ES-I3 (cell line): ENCODE data around the gene GLE1.

ENCODE experiments used
- H3K36me3 ChIP-seq: 2 replicates; pipeline ENCODE4 v1.6.1; 2013; ENCODE audit warnings: mild to moderate bottlenecking, low read length, control low read depth, moderate library complexity; ENCODE audit not compliant: insufficient read depth
- H3K4me1 ChIP-seq: 2 replicates; pipeline ENCODE4 v1.6.1; 2013; ENCODE audit warnings: mild to moderate bottlenecking, control low read depth, low read length; ENCODE audit not compliant: insufficient read depth
- H3K9ac ChIP-seq: 2 replicates; pipeline ENCODE4 v1.6.1; 2013; ENCODE audit warnings: low read depth, mild to moderate bottlenecking, low read length, moderate library complexity
- H3K9me3 ChIP-seq: 2 replicates; pipeline ENCODE4 v1.6.1; 2013; ENCODE audit warnings: mild to moderate bottlenecking, low read length, moderate library complexity; ENCODE audit not compliant: control insufficient read depth, insufficient read depth

The GLE1 gene

GRCh38 chr9:128552153-128552743 lies 47.7 kb downstream of the GLE1 start, which contains the start of gene SPTAN1:
Gene SPTAN1, plus strand, starts transcription at chr9:128552587. Its CDS starts 14,154 bp downstream, at chr9:128566741.
- no peaks in the 10 kb centered on the region for H3K36me3 ChIP-seq
- H3K9ac ChIP-seq: peak within 1 kb of the TSS; percentile 90
- H3K9me3 ChIP-seq: no peaks in the 10 kb centered on the region
- H3K4me1 ChIP-seq: peaks cover 35% of the 10 kb centered on the region

GRCh38 chr9:128552744-128553440 lies 48.4 kb downstream of the GLE1 start:
- peak overlapping the region; percentile 90 for H3K9ac ChIP-seq
- H3K4me1 ChIP-seq: peaks cover 35% of the 10 kb centered on the region
- no peaks in the 10 kb centered on the region for H3K36me3 ChIP-seq
- H3K9me3 ChIP-seq: no peaks in the 10 kb centered on the region

GRCh38 chr9:128553728-128554127 lies 49.2 kb downstream of the GLE1 start:
- H3K9me3 ChIP-seq: no peaks in the 10 kb centered on the region
- H3K36me3 ChIP-seq: no peaks in the 10 kb centered on the region
- H3K4me1 ChIP-seq: peaks cover 43% of the 10 kb centered on the region
- peak overlapping the region; percentile 90 for H3K9ac ChIP-seq

GRCh38 chr9:128554155-128554862 lies 49.8 kb downstream of the GLE1 start:
- peaks cover 49% of the 10 kb centered on the region for H3K4me1 ChIP-seq

GRCh38 chr9:128555180-128555721 lies 50.7 kb downstream of the GLE1 start:
- peaks cover 46% of the 10 kb centered on the region for H3K4me1 ChIP-seq
- H3K9ac ChIP-seq: peak overlapping the region; percentile 22; the same call in 1 of the 2 replicates
- no peaks in the 10 kb centered on the region for H3K36me3 ChIP-seq
- no peaks in the 10 kb centered on the region for H3K9me3 ChIP-seq

More at GRCh38 chr9:128554155-128554862, 49.8 kb downstream of the GLE1 start:
- no peaks in the 10 kb centered on the region for H3K36me3 ChIP-seq
- peak overlapping the region; percentile 90 for H3K9ac ChIP-seq
- H3K9me3 ChIP-seq: no peaks in the 10 kb centered on the region

- H3K36me3 ChIP-seq: no peaks in the 10 kb centered on the region
- H3K9ac ChIP-seq: no peak overlapping the region
- no peaks in the 10 kb centered on the region for H3K9me3 ChIP-seq
- H3K4me1 ChIP-seq: peaks cover 38% of the 10 kb centered on the region
Observed at GRCh38 chr9:128556276-128556675, 51.8 kb downstream of the GLE1 start.

- Histone ChIP-seq H3K36me3 (no peaks in the 10 kb centered on the region), H3K4me1 (peaks cover 35% of the 10 kb centered on the region), H3K9me3 (no peaks in the 10 kb centered on the region), H3K9ac (no peak overlapping the region)
Observed at GRCh38 chr9:128556926-128557634, 52.6 kb downstream of the GLE1 start.

GRCh38 chr9:128558431-128559310 lies 54.2 kb downstream of the GLE1 start:
- no peaks in the 10 kb centered on the region for H3K36me3 ChIP-seq
- H3K4me1 ChIP-seq: peaks cover 35% of the 10 kb centered on the region
- no peak overlapping the region for H3K9ac ChIP-seq
- H3K9me3 ChIP-seq: no peaks in the 10 kb centered on the region

GRCh38 chr9:128565578-128565977 lies 61.1 kb downstream of the GLE1 start:
- no peak overlapping the region for H3K9ac ChIP-seq
- peaks cover 16% of the 10 kb centered on the region for H3K36me3 ChIP-seq
- H3K9me3 ChIP-seq: no peaks in the 10 kb centered on the region
- H3K4me1 ChIP-seq: no peaks in the 10 kb centered on the region

GRCh38 chr9:128568470-128569078 lies 64.1 kb downstream of the GLE1 start:
- Histone ChIP-seq H3K9me3 (no peaks in the 10 kb centered on the region), H3K4me1 (no peaks in the 10 kb centered on the region), H3K36me3 (peaks cover 28% of the 10 kb centered on the region), H3K9ac (no peak overlapping the region)

- H3K4me1 ChIP-seq: no peaks in the 10 kb centered on the region
- H3K9ac ChIP-seq: no peak overlapping the region
- peaks cover 57% of the 10 kb centered on the region for H3K36me3 ChIP-seq
Observed at GRCh38 chr9:128575469-128575868, 71.0 kb downstream of the GLE1 start.

GRCh38 chr9:128575916-128576315 lies 71.4 kb downstream of the GLE1 start:
- Histone ChIP-seq H3K36me3 (peaks cover 61% of the 10 kb centered on the region), H3K4me1 (no peaks in the 10 kb centered on the region), H3K9me3 (no peaks in the 10 kb centered on the region), H3K9ac (no peak overlapping the region)

More at GRCh38 chr9:128575469-128575868, 71.0 kb downstream of the GLE1 start:
- H3K9me3 ChIP-seq: no peaks in the 10 kb centered on the region

GRCh38 chr9:128577206-128577605 lies 72.7 kb downstream of the GLE1 start:
- Histone ChIP-seq H3K9ac (no peak overlapping the region), H3K9me3 (no peaks in the 10 kb centered on the region), H3K36me3 (peaks cover 68% of the 10 kb centered on the region), H3K4me1 (no peaks in the 10 kb centered on the region)
